ENCODE results near the gene TLE6. TPM values are rescaled to one million over a fixed set of nuclear protein-coding genes. Genes with fewer than 3 reads are reported as not detected.

TLE6 gene
- total and polyA plus RNA-seq, 2 of the 8 experiments (the other 6 are each of a cell fraction or from before 2014, with no cell fraction given) = 2.5 to 2.9 TPM

DNA sequence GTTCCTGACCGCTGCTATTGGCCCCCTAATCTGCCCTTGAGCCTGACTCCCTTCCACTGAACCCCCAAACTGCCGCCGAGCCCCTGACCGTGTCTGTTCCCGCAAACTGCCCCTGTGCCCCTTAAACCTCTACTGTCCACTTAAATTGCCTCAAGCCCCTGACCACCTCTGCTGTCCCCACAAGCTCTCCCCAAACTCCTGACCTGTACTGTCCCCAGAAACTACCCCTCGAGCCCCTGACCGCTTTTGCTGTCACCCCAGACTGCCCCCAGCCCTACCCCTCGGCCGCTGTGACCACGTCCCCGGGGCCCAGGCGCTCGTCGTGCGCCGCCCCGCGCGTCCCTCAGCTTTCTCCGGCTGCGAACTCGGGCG, 33.0 kb upstream of the TLE6 start:
- Histone ChIP-seq H3K4me2 (ENCODE audit: insufficient read depth in 1 of 2, low read depth in 2 of 2, low read length in 2 of 2) (peak overlapping the region; percentile 71 to 76), H3K4me1 (replicated peaks in 1 of 4; ENCODE audit: control insufficient read depth in 3 of 4, insufficient read depth in 4 of 4, low read length in 3 of 4) (peaks cover 0 to 3% (median under 1%) of the 10 kb centered on the region in 4 experiments; a peak in 5 of 7 replicates), H2BK15ac (ENCODE audit: low read length) (no peak overlapping the region), H3K18ac (ENCODE audit: extremely low read depth, low read length) (peak overlapping the region; percentile 48; the same call in 1 of the 2 replicates), H4K8ac (ENCODE audit: extremely low read depth, insufficient read depth, low read length) (0 out of 2 replicates have a peak overlapping the region, but pooled peaks have one; percentile 57), H4K20me1 (replicated peaks in 1 of 2; ENCODE audit: control insufficient read depth in 1 of 2, insufficient read depth in 2 of 2, low read length in 2 of 2) (no peaks in the 10 kb centered on the region), H2BK12ac (ENCODE audit: low read depth, low read length) (no peak overlapping the region), H4K5ac (ENCODE audit: insufficient read length, low read depth, low read length) (no peak overlapping the region), H3K79me1 (ENCODE audit: low read depth, low read length) (peaks cover 3% of the 10 kb centered on the region; the same call in 1 of the 2 replicates), H3K56ac (replicated peaks; ENCODE audit: insufficient read length, low read depth, low read length) (no peak overlapping the region), H2BK5ac (ENCODE audit: low read depth, low read length) (no peak overlapping the region), H4K91ac (replicated peaks; ENCODE audit: insufficient read length, low read length) (no peak overlapping the region), H3K36me3 (ENCODE audit: control insufficient read depth in 2 of 4, insufficient read depth in 4 of 4, low read length in 3 of 4) (peaks cover 0 to 3% (median 1%) of the 10 kb centered on the region in 4 experiments; a peak in 2 of 8 replicates), H3K27ac (ENCODE audit: low read depth, low read length) (no peak overlapping the region), H3K79me2 (ENCODE audit: control insufficient read depth in 1 of 2, insufficient read depth in 2 of 2, low read length in 2 of 2) (peaks cover 0 to 4% of the 10 kb centered on the region in 2 experiments; a peak in 2 of 4 replicates), H3K9ac (replicated peaks in 1 of 4; ENCODE audit: extremely low read depth in 1 of 4, low read depth in 3 of 4, low read length in 3 of 4) (peak overlapping the region; percentile 25 to 77 (median 43)), H3K27me3 (replicated peaks in 1 of 4; ENCODE audit: control insufficient read depth in 3 of 4, extremely low read depth in 1 of 4, insufficient read depth in 3 of 4, low read length in 3 of 4) (no peaks in the 10 kb centered on the region), H2AFZ (ENCODE audit: low read length) (0 out of 2 replicates have a peak overlapping the region, but pooled peaks have one; percentile 6), H3K4ac (replicated peaks; ENCODE audit: insufficient read length, low read depth, low read length) (no peak overlapping the region), H3K9me3 (ENCODE audit: insufficient read depth in 2 of 2, low read depth in 1 of 2, low read length in 1 of 2) (peaks cover 0 to under 1% of the 10 kb centered on the region in 2 experiments; a peak in 1 of 4 replicates), H2AK5ac (ENCODE audit: low read depth, low read length) (no peak overlapping the region), H2BK20ac (ENCODE audit: low read length) (no peak overlapping the region), H3K23me2 (ENCODE audit: low read depth, low read length) (peaks cover 4% of the 10 kb centered on the region; the same call in 1 of the 2 replicates), H3K14ac (ENCODE audit: insufficient read length) (no peak overlapping the region), H2BK120ac (replicated peaks; ENCODE audit: low read depth, low read length) (no peak overlapping the region), H3K4me3 (ENCODE audit: extremely low read depth in 1 of 4, insufficient read depth in 2 of 4, low read depth in 3 of 4, low read length in 4 of 4) (peak overlapping the region; percentile 83 to 94 (median 89)), H3K23ac (ENCODE audit: insufficient read length) (no peak overlapping the region)
- POLR2A ChIA-PET (ENCODE audit: partially characterized antibody) = no interaction called here
- FAIRE-seq (no peak), DNase-seq (ENCODE audit: low read depth in 1 of 2, low spot score in 2 of 2) (no peak)
- TF ChIP-seq BACH1 (IDR thresholded peaks at IDR 0.05; ENCODE audit: low read length) (0 out of 2 replicates have a peak, but pooled peaks have one; percentile 9), CREB1 (IDR thresholded peaks at IDR 0.05) (no peak), CBX5 (IDR thresholded peaks at IDR 0.05; ENCODE audit: low read depth, low read length) (no peak), JUND (IDR thresholded peaks at IDR 0.05; ENCODE audit: low read length) (no peak), ASH2L (IDR thresholded peaks at IDR 0.05; ENCODE audit: low read length) (no peak), KDM4A (IDR thresholded peaks at IDR 0.05; ENCODE audit: low read depth, low read length, severe bottlenecking) (no peak), SRF (IDR thresholded peaks at IDR 0.05; ENCODE audit: low read depth, low read length) (no peak)
- CTCF ChIA-PET (ENCODE audit: partially characterized antibody) = no interaction called here
- WGBS, 2 experiments (ENCODE audit: extremely low coverage in 1 of 2, insufficient coverage in 1 of 2, insufficient read length in 1 of 2, insufficient replicate concordance in 2 of 2, low coverage in 1 of 2, low lambda C conversion rate in 2 of 2, missing lambda C conversion rate in 1 of 2) = 8% methylated on average over 18 of the region's 23 CpGs; no CpG with 5 or more reads in 1 of the 2 experiments
